Neural progenitor cell (in vitro differentiated cells): ENCODE measurements around the gene RTN4RL1. TPM values are rescaled to one million over a fixed set of nuclear protein-coding genes. Genes with fewer than 3 reads are reported as not detected.
A peak's percentile ranks its signal among the peaks of the same experiment; 100 is the strongest.

Experiments
- DNase-seq: peaks from one replicate; pipeline ENCODE4 v3.0.0-alpha.2; 2016; ENCODE audit warnings: low spot score
- H2AFZ ChIP-seq: fragments of 200-600 bp; sonication (generic); replicated peaks from 2 replicates; pipeline ENCODE4 v1.6.1; 2016; ENCODE audit warnings: antibody characterized with exemption
- H3F3A ChIP-seq: fragments of 200-600 bp; sonication (generic); 2 replicates; pipeline ENCODE4 v1.6.1; 2016; ENCODE audit warnings: antibody characterized with exemption, low read depth
- H3K27ac ChIP-seq: fragments of 200-600 bp; sonication (generic); 2 replicates; pipeline ENCODE4 v1.5.1; 2016; ENCODE audit warnings: mild to moderate bottlenecking
- H3K27me3 ChIP-seq: fragments of 200-600 bp; sonication (generic); 2 replicates; pipeline ENCODE4 v1.6.1; 2016; ENCODE audit warnings: mild to moderate bottlenecking, moderate library complexity
- H3K36me3 ChIP-seq: fragments of 200-600 bp; sonication (generic); 2 replicates; pipeline ENCODE4 v1.5.1; 2016
- H3K4me1 ChIP-seq: fragments of 200-600 bp; sonication (generic); 2 replicates; pipeline ENCODE4 v1.6.1; 2016; ENCODE audit warnings: mixed run types
- H3K4me2 ChIP-seq: fragments of 200-600 bp; sonication (generic); 2 replicates; pipeline ENCODE4 v1.6.1; 2016
- H3K4me3 ChIP-seq: fragments of 200-600 bp; sonication (generic); 2 replicates; pipeline ENCODE4 v1.5.1; 2016
- H3K79me2 ChIP-seq: fragments of 200-600 bp; sonication (generic); 2 replicates; pipeline ENCODE4 v1.6.1; 2016; ENCODE audit warnings: low read depth
- H3K9ac ChIP-seq: fragments of 200-600 bp; sonication (generic); 2 replicates; pipeline ENCODE4 v1.6.1; 2016
- H3K9me3 ChIP-seq: fragments of 200-600 bp; sonication (generic); 2 replicates; pipeline ENCODE4 v1.5.1; 2016; ENCODE audit warnings: low read depth
- H4K20me1 ChIP-seq: fragments of 200-600 bp; sonication (generic); 2 replicates; pipeline ENCODE4 v1.6.1; 2016; ENCODE audit warnings: low read depth
- H3K27ac Mint-ChIP-seq: 3 replicates; pipeline ENCODE4 v1.8.0; 2021; ENCODE audit warnings: mixed read lengths
- H3K27me3 Mint-ChIP-seq: 2 replicates; pipeline ENCODE4 v1.8.0; 2022; ENCODE audit warnings: low read depth, mild to moderate bottlenecking, inconsistent platforms, moderate library complexity, mixed read lengths; ENCODE audit not compliant: insufficient read depth
- H3K36me3 Mint-ChIP-seq: 3 replicates; pipeline ENCODE4 v1.8.0; 2021; ENCODE audit warnings: mixed read lengths
- H3K4me1 Mint-ChIP-seq: 3 replicates; pipeline ENCODE4 v1.8.0; 2021; ENCODE audit warnings: mixed read lengths
- H3K4me3 Mint-ChIP-seq: 3 replicates; pipeline ENCODE4 v1.8.0; 2021; ENCODE audit warnings: mild to moderate bottlenecking, moderate library complexity, mixed read lengths
- H3K9me3 Mint-ChIP-seq: 3 replicates; pipeline ENCODE4 v1.8.0; 2020; ENCODE audit warnings: mixed read lengths
- EZH2 ChIP-seq: fragments of 200-600 bp; sonication (generic); IDR thresholded peaks from 2 replicates; pipeline ENCODE4 v1.6.1; 2017; ENCODE audit warnings: antibody characterized with exemption, mild to moderate bottlenecking, moderate library complexity
- EZH2phosphoT487 ChIP-seq: fragments of 200-600 bp; sonication (generic); IDR thresholded peaks from 2 replicates; pipeline ENCODE4 v1.6.1; 2017; ENCODE audit warnings: antibody characterized with exemption
- total RNA-seq: library from RNA; depleted of rRNA; stranded (reverse); fragments of >200 nt; gene quantifications from 2 replicates; pipeline ENCODE4 v1.2.3, GENCODE V29; 2015; ENCODE audit warnings: low replicate concordance
- TF ChIP-seq, protein P1 (sequence below): fragments of 200-600 bp; sonication (generic); IDR thresholded peaks from 2 replicates; pipeline ENCODE4 v1.5.1; 2017; ENCODE audit warnings: antibody characterized with exemption, mild to moderate bottlenecking

The RTN4RL1 gene
- total RNA-seq, 1 donor from 2014 or later = 3.4 TPM

DNA sequence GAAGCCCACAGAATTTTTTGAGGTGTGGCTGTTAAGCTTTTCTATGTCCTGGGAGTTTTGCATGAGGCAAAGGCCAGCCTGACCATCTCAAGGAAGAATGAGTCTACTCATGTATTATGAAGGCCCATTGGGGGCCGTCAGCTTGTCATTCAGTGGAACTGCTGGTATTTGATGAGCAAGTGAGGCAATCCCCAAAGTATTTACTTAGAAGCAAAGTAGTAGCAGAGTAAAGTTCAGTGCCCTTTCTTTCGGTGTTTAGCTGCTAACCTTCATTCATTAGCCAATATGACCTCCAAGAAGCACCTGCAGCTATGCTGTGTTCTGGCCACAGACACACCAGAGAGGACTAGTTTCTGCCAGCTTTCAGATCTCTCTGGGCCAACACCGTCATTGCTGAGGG, 115.1 kb downstream of the RTN4RL1 start:
- H4K20me1 ChIP-seq = no peaks in the 10 kb centered on the region
- H3K27me3 Mint-ChIP-seq = peaks cover 20% of the 10 kb centered on the region
- no peaks in the 10 kb centered on the region for H3K36me3 ChIP-seq
- H3K27me3 ChIP-seq = peaks cover 70% of the 10 kb centered on the region
- DNase-seq = peak; percentile 55
- H3K27ac Mint-ChIP-seq = no peak overlapping the region
- H3K9me3 ChIP-seq = no peaks in the 10 kb centered on the region
- H3K9me3 Mint-ChIP-seq = peaks cover 2% of the 10 kb centered on the region
- H3K27ac ChIP-seq = no peak overlapping the region
- H2AFZ ChIP-seq = no peak overlapping the region
- peaks cover 65% of the 10 kb centered on the region for H3K4me1 Mint-ChIP-seq
- H3K4me1 ChIP-seq = peaks cover 72% of the 10 kb centered on the region
- TF ChIP-seq EZH2phosphoT487 = no peak
- TF ChIP-seq EZH2 = no peak
- TF ChIP-seq, protein P1, sequence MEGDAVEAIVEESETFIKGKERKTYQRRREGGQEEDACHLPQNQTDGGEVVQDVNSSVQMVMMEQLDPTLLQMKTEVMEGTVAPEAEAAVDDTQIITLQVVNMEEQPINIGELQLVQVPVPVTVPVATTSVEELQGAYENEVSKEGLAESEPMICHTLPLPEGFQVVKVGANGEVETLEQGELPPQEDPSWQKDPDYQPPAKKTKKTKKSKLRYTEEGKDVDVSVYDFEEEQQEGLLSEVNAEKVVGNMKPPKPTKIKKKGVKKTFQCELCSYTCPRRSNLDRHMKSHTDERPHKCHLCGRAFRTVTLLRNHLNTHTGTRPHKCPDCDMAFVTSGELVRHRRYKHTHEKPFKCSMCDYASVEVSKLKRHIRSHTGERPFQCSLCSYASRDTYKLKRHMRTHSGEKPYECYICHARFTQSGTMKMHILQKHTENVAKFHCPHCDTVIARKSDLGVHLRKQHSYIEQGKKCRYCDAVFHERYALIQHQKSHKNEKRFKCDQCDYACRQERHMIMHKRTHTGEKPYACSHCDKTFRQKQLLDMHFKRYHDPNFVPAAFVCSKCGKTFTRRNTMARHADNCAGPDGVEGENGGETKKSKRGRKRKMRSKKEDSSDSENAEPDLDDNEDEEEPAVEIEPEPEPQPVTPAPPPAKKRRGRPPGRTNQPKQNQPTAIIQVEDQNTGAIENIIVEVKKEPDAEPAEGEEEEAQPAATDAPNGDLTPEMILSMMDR = no peak
- no peaks in the 10 kb centered on the region for H3K79me2 ChIP-seq
- H3F3A ChIP-seq = peaks cover 66% of the 10 kb centered on the region
- peak overlapping the region; percentile 53 for H3K4me3 Mint-ChIP-seq
- H3K4me2 ChIP-seq = peak overlapping the region; percentile 91
- no peak overlapping the region for H3K9ac ChIP-seq
- no peak overlapping the region for H3K4me3 ChIP-seq
- no peaks in the 10 kb centered on the region for H3K36me3 Mint-ChIP-seq

DNA sequence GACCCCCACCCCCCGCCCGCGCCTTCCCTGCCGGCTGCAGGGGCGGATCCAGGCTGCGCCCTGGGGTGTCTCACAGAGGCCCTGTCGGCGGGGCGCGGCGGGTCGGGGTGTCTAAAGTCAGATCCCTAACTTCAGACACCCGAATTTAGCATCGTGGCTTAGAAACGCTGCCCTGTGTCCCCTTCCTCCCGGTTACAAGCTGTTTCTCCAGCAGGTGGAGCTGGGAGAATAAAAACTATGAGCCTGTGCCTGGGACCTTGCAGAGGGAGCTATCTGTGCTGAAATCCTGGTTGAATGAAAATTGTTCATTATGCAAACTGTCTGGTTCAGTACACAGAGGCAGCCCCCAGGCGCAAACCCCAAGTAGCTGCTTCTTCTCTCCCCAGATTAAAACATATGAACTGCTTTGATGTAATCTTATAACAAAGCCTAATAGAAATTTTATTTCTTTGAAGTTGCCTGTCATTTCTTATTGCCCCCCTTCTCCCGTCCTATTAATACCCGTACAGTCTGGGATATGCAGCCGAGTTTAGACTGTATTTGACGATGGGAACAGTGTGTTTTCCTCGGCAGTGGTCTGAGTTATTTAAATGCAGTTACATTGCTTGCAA, 116.3 kb downstream of the RTN4RL1 start:
- Histone ChIP-seq H3K4me3 (peak overlapping the region; percentile 48), H3K79me2 (no peaks in the 10 kb centered on the region), H3K9ac (no peak overlapping the region), H3K36me3 (no peaks in the 10 kb centered on the region), H3K9me3 (no peaks in the 10 kb centered on the region), H3K27ac (peak overlapping the region; percentile 40), H3K4me2 (peak overlapping the region; percentile 91), H3K27me3 (peaks cover 81% of the 10 kb centered on the region), H2AFZ (peak overlapping the region; percentile 83), H3K4me1 (peaks cover 77% of the 10 kb centered on the region), H3F3A (peaks cover 70% of the 10 kb centered on the region), H4K20me1 (no peaks in the 10 kb centered on the region)
- peak; percentile 87 for DNase-seq
- Mint-ChIP-seq H3K27me3 (peaks cover 13% of the 10 kb centered on the region), H3K4me1 (peaks cover 70% of the 10 kb centered on the region), H3K36me3 (no peaks in the 10 kb centered on the region), H3K27ac (no peak overlapping the region), H3K9me3 (no peaks in the 10 kb centered on the region), H3K4me3 (peak overlapping the region; percentile 83)
- TF ChIP-seq EZH2 = no peak
- TF ChIP-seq, protein P1 = peak; percentile 76

DNA sequence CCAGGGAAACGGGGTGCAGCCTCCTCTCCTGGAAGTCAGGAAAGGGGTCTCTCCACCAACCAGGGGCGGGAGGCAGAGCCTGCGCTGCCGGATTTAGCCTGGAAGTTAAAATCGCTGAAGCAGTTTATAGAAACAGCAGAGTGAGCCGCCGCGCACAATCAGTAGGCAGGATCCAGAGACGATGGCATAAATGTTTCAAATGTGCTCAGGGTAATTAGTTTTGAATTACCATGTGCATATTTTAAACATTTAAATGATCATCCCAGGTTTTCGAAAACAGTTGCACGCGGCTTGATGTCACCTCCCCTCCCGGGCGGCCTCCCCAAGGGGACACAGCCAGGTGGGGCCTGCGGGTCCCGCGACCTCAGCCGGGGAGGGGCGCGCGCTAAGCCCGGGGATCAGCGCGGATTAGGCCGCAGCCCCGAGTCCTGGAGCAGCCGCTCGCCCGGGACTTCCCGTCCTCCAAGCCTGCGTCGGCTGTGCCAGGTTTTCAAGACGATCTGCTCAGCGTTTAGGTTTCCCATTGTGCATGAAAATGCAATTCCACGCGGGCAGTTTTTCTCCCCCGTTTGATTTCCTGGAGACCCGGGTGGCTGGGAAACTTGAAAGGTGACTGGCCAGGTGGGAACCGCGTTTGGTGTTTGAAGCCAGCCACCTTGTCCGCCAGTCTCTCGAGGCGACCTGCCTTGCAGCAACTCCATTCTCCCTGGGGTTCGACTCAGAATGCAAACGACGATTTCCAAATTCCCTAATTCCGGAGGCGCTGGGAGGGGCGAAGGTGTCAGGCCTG, 117.0 kb downstream of the RTN4RL1 start:
- Mint-ChIP-seq H3K27me3 (peaks cover 15% of the 10 kb centered on the region), H3K4me3 (peak overlapping the region; percentile 83), H3K9me3 (no peaks in the 10 kb centered on the region), H3K27ac (no peak overlapping the region), H3K4me1 (peaks cover 70% of the 10 kb centered on the region), H3K36me3 (no peaks in the 10 kb centered on the region)
- H3K79me2 ChIP-seq = no peaks in the 10 kb centered on the region
- peaks cover 83% of the 10 kb centered on the region for H3K27me3 ChIP-seq
- TF ChIP-seq EZH2phosphoT487 = peak; percentile 48
- TF ChIP-seq, protein P1 = no peak
- no peak overlapping the region for H3K9ac ChIP-seq
- H3F3A ChIP-seq = peaks cover 70% of the 10 kb centered on the region
- H2AFZ ChIP-seq = peak overlapping the region; percentile 83
- H3K9me3 ChIP-seq = no peaks in the 10 kb centered on the region
- H4K20me1 ChIP-seq = no peaks in the 10 kb centered on the region
- H3K4me3 ChIP-seq = peak overlapping the region; percentile 48
- peak overlapping the region; percentile 40 for H3K27ac ChIP-seq
- H3K4me2 ChIP-seq = peak overlapping the region; percentile 91
- peaks cover 77% of the 10 kb centered on the region for H3K4me1 ChIP-seq
- peak; percentile 92 for DNase-seq
- no peaks in the 10 kb centered on the region for H3K36me3 ChIP-seq
